GM12875 (cell line): Measurements from ENCODE around the gene SPPL2B.

Experiments
- H3K4me3 ChIP-seq: one replicate; pipeline ENCODE4 v1.5.1; 2011; ENCODE audit warnings: low read depth, low read length, control low read depth
- TF ChIP-seq, protein P1 (sequence below): IDR thresholded peaks from 2 replicates; pipeline ENCODE4 v1.5.1; 2011; ENCODE audit warnings: low read depth, mild to moderate bottlenecking, control low read depth, inconsistent platforms, low read length, moderate library complexity, borderline replicate concordance; ENCODE audit not compliant: insufficient read depth

The SPPL2B gene

DNA sequence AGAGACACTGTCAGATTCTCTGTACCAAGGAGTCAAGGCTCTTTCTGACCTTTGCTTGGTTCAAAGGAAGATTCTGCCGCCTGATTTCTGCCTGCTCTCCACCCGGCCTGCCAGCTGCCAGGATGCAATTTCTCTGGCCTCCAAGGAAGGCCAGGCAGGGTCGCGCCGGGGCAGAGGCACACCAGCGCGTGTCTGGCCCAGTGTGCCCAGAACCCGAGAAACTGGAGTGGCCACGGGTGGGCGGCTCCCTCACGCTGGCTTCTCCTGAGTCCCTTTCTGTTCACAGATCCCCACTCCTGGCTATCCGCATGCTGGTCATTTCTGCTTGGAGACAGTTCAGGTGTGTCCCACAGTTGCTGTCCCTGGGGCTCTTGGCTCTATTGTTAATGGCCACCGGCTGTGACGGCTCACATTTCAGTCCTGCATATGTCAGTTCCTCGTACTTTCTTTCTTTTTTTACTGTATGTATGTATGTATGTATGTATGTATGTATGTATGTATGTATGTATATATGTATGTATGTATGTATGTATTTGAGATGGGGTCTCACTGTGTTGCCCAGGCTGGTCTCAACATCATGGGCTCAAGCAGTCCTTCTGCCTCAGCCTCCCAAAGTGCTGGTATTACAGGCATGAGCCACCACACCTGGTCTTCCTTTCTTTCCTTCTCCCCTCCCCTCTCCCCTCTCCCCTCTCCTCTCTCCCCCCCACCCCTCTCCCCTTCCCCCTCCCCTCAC lies 48.5 kb downstream of the SPPL2B start:
- no peak overlapping the region for H3K4me3 ChIP-seq
- TF ChIP-seq, protein P1, sequence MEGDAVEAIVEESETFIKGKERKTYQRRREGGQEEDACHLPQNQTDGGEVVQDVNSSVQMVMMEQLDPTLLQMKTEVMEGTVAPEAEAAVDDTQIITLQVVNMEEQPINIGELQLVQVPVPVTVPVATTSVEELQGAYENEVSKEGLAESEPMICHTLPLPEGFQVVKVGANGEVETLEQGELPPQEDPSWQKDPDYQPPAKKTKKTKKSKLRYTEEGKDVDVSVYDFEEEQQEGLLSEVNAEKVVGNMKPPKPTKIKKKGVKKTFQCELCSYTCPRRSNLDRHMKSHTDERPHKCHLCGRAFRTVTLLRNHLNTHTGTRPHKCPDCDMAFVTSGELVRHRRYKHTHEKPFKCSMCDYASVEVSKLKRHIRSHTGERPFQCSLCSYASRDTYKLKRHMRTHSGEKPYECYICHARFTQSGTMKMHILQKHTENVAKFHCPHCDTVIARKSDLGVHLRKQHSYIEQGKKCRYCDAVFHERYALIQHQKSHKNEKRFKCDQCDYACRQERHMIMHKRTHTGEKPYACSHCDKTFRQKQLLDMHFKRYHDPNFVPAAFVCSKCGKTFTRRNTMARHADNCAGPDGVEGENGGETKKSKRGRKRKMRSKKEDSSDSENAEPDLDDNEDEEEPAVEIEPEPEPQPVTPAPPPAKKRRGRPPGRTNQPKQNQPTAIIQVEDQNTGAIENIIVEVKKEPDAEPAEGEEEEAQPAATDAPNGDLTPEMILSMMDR: no peak

DNA sequence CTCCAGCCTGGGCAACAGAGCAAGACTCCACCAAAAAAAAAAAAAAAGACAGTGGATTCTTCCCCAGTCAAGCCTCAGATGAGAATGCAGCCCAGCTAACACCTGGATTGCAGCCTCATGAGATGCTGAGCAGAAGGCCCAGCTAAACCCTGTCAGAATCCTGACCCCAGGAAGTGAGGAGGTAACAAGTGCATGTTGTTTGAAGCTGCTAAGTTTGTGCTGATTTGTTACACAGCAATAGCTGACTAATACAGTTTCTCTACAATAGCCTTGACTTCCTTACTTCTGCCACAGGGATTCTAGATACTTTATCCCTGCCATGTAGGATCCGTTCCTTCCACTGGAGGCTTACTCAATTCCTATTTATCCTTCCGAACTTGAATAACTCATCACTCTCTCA lies 52.1 kb downstream of the SPPL2B start:
- no peak overlapping the region for H3K4me3 ChIP-seq
- TF ChIP-seq, protein P1: no peak

DNA sequence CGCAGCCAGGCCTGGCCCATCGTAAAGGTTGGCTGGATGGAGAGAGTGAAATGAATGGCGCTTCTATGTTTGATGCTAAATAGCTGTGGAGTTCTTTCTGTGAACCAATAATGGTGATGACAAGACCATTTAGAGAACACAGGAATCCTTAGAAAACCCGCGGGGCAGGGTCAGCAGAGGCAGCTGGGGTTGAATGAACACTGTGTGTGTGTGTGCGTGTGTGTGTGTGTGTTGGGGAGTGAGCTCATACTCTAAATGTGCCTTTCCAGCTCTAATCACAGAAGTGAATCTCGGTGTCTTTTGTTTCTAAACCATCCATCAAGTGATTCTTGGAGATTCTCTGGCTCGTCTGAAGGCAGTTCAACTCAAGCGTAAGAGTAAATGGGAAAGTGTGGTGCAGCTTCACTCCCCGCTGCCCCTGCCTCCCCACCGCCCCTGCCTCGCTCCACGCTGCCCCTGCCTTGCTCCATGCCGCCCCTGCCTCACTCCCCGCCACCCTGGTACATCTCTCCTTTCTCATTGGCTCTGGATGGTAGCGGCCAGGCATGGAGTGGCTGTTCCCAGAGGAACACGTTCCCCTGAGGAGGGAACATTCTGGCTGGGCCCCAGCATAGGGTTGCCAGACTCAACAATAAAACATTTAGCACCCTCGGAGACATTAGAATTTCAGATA lies 52.8 kb downstream of the SPPL2B start:
- TF ChIP-seq, protein P1: no peak
- H3K4me3 ChIP-seq: no peak overlapping the region

DNA sequence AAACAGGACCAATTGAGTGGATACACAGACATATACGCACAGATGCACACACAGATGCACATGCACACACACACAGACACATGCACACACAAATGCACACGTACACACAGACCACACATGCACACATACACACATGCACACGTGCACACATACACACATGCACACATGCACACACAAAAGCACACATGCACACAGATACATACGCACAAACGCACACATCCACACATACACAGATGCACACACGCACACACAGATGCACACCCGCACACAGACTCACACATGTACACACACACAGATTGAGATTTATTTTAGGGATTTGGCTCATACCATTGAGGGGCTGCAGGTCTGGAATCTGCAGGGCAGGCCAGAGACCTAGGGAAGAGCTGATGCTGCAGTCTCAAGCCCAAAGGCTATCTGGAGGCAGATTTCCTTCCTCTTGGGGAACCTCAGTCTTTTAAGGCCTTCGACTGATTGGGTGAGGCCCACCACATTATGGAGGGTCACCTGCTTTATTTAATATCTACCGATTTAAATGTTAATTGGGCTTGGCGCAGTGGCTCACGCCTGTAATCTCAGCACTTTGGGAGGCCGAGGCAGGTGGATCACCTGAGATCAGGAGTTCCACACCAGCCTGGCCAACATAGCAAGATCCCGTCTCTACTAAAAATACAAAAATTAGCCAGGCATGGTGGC lies 54.2 kb downstream of the SPPL2B start:
- no peak overlapping the region for H3K4me3 ChIP-seq
- TF ChIP-seq, protein P1: no peak

DNA sequence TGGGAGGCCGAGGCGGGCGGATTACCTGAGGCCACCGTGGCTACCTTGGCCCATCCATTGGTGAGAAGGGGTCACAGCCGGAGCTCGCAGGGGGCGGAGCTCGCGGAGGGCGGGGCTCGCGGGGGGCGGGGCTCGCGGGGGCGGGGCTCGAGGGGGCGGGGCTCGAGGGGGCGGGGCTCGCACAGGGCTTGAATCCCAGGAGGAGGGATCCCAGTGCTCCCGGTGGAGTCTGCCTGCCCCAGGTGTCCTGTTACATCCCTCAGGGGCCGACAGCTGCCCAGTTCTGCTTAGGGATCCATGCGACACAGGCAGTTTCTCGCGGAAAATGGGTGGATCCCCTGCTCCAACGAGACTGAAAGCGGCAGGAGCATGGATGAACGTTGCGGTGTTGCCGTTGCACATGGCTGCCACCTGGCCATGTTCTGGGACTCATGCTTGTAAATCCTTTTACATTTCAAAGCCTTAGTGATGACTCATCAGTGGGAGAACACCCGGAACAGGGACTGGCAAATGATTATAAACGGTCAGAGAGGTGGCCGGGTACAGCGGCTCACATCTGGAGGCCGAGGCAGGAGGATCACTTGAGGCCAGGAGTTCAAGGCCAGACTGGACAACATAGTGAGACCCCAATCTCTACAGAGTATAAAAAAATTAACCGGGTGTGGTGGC lies 56.7 kb downstream of the SPPL2B start:
- TF ChIP-seq, protein P1: no peak
- no peak overlapping the region for H3K4me3 ChIP-seq

DNA sequence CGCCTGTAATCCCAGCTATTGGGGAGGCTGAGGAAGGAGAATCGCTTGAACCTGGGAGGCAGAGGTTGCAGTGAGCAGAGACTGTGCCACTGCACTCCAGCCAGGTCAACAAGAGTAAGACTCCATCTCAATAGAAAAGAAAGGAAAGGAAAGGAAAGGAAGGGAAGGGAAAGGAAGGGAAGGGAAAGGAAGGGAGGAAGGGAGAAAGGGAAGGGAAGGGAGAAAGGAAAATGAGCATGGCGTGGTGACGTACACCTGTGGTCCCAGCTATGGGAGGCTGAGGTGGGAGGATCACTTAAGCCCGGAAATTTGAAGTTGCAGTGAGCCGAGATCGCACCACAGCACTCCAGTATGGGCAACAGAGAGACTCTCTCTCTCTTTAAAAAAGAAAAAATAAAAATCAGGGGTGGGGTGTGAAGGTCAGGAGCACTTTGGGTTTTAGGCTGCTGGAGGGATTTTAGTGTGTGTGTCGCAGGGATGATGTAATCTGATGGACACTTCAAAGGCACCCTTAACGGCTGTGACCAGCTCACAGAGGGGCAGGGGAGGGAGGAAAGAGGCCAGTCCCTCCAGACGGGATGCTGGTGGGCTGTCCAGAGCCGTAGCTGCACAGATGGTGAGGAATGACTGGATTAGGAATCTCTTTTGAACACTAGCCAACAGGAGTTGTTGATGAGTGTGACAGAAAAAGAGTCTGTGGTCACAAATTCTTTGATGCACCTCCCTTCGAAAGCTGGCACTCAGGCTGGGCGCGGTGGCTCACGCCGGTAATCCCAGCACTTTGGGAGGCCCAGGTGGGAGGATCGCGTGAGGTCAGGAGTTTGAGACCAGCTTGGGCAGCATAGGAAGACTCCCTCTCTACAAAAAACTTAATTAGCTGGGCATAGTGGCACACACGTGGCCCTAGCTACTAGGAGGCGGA lies 59.1 kb downstream of the SPPL2B start:
- TF ChIP-seq, protein P1: no peak
- H3K4me3 ChIP-seq: no peak overlapping the region
